ENCODE measurements around the gene RMI2. TPM values are rescaled to one million over a fixed set of nuclear protein-coding genes. Genes with fewer than 3 reads are reported as not detected.

RMI2 gene
- total and polyA plus RNA-seq, 8 donors: 2.3 to 79.9 (median 8.3) TPM

DNA sequence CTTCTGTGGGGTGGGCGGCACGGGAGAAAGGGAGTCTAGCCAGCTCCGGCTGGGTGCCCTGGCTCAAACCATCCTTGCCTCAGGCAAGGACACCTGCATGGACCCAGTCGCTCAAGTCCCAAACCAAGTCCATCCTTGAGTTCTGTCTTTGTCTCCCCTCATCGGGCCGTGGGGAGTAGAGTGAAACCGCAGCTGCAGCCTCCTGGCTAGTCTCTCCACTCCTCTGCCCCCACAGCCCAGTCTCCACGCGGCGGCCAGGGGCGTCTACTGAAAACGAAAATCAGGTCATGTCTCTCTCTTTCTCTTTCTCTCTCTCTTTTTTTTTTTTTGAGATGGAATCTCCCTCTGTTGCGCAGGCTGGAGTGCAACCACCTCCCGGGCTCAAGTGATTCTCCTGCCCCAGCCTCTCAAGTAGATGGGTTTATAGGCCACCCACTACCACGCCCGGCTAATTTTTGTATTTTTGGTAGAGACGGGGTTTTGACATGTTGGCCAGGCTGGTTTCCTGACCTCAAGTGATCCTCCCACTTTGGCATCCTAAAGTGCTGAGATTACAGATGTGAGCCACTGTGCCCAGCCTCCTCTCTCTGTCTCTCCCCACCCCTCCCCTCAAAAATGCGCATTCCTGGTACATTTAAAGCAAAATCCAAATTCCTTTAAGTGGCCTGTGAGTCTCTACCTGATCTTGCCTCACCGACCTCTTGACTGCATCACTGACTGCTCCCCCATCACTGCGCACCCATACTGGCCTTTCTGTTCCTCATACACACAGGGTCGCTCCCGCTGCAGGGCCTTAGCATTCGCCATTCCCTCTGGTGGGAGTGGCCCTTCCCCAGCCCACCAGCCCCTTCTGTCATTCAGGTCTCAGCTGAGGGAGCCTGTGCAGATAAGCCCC, 17.7 kb upstream of the RMI2 start:
- H3K4me3 ChIP-seq: no peak overlapping the region
- no peaks in the 10 kb centered on the region for H3K9me3 ChIP-seq
- H3K4me1 ChIP-seq: peaks cover 11 to 20% (median 18%) of the 10 kb centered on the region in 4 donors
- intact Hi-C loops (cut with DNase I; ENCODE audit: low total_unique reads): no loop called here
- H3K27ac ChIP-seq: peak overlapping the region in 2 of 5 donors; percentile 34 to 61
- 70 to 87% (median 82%) methylated on average over 23 of the region's 23 CpGs for WGBS, 5 donors
- TF ChIP-seq, protein P1, sequence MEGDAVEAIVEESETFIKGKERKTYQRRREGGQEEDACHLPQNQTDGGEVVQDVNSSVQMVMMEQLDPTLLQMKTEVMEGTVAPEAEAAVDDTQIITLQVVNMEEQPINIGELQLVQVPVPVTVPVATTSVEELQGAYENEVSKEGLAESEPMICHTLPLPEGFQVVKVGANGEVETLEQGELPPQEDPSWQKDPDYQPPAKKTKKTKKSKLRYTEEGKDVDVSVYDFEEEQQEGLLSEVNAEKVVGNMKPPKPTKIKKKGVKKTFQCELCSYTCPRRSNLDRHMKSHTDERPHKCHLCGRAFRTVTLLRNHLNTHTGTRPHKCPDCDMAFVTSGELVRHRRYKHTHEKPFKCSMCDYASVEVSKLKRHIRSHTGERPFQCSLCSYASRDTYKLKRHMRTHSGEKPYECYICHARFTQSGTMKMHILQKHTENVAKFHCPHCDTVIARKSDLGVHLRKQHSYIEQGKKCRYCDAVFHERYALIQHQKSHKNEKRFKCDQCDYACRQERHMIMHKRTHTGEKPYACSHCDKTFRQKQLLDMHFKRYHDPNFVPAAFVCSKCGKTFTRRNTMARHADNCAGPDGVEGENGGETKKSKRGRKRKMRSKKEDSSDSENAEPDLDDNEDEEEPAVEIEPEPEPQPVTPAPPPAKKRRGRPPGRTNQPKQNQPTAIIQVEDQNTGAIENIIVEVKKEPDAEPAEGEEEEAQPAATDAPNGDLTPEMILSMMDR (IDR thresholded peaks at IDR 0.05): no peak
- TF ChIP-seq POLR2A (IDR thresholded peaks at IDR 0.05): no peak
- no peak for TF ChIP-seq EP300 (IDR thresholded peaks at IDR 0.05)
- TF ChIP-seq POLR2AphosphoS5 (IDR thresholded peaks at IDR 0.05): no peak
- no peaks in the 10 kb centered on the region for H3K36me3 ChIP-seq
- no peaks in the 10 kb centered on the region for H3K27me3 ChIP-seq
- no peak for DNase-seq

DNA sequence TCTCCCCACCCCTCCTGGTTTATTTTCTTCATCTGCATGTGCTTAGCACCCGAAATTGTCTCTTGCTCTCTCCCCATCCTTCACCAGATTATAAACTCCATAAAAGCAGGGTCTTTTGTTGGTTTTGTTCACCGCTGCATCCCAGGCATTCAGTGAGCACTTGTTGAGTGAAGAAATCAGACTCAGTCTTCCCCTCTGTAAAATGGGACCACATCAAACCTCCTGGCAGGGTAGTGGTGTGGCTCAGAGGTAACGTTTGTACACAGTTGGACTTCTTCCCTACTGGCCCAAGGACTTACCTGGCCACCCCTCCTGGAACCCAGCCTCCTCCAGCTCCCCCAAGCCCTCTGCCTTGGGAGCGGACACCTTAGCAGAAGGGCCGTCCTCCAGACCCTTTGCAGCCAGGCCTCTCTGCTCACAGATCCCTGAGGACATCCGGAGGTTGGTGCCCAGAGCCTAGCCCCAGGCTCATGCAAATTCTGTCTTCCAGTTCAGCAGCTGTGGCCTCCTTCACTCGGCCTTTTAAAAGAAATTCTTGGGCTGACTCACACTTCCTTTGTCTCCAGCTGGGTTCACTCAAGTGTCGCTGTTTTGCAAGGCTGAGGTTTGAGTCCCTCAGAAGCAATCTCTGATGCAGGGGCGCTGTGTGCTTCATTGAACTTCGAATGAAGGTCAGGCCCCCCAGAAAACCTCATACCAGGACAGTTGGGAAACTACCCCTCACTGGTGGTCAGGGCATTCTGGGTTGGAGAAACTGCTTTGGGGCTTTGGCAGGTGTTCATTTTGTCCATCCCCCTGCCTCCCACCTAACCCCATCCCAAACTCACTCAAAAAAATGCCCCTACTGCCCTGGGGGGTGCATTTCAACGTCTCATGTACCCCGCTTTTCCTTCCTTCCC, 16.8 kb upstream of the RMI2 start:
- peak; percentile 62 to 93 for DNase-seq
- intact Hi-C loops (cut with DNase I; ENCODE audit: low total_unique reads): no loop called here
- WGBS, 5 donors: 32 to 41% (median 40%) methylated on average over 12 of the region's 12 CpGs
- H3K9me3 ChIP-seq: no peaks in the 10 kb centered on the region
- TF ChIP-seq, protein P1 (IDR thresholded peaks at IDR 0.05): no peak
- no peak for TF ChIP-seq POLR2A (IDR thresholded peaks at IDR 0.05)
- TF ChIP-seq EP300 (IDR thresholded peaks at IDR 0.05): no peak
- peak in 2 of 3 donors; percentile 68 to 82 for TF ChIP-seq POLR2AphosphoS5 (IDR thresholded peaks at IDR 0.05)
- peak overlapping the region in 3 of 5 donors; percentile 34 to 61 (median 37) for H3K27ac ChIP-seq
- H3K4me3 ChIP-seq: peak overlapping the region in 1 of 4 donors; percentile 6
- H3K27me3 ChIP-seq: no peaks in the 10 kb centered on the region
- no peaks in the 10 kb centered on the region for H3K36me3 ChIP-seq
- H3K4me1 ChIP-seq: peaks cover 11 to 20% (median 18%) of the 10 kb centered on the region in 4 donors

DNA sequence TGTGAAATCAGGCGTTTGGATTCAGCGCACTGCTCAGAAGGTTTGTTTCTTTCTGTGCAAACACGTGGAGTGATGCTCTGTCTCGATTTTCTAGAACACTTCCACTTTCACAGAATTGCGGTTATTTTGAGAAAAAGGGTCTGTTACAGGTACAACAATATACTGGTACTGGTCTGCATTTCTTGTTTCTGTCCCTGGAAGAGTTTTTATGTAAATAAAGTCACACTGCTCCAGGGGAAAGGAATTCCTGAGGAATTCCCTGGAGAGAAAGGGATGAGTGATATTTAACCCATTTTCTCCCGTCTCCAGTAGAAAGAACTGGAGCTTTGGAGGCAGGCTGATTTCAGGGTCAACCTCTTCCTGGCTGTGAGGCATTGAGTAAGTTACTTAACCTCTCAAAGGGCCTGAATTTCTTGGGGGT, 16.2 kb upstream of the RMI2 start:
- H3K27me3 ChIP-seq: no peaks in the 10 kb centered on the region
- H3K27ac ChIP-seq: peak overlapping the region in 3 of 5 donors; percentile 34 to 61 (median 37)
- H3K4me1 ChIP-seq: peaks cover 11 to 20% (median 18%) of the 10 kb centered on the region in 4 donors
- H3K36me3 ChIP-seq: no peaks in the 10 kb centered on the region
- no peak for DNase-seq
- intact Hi-C loops (cut with DNase I; ENCODE audit: low total_unique reads): no loop called here
- 17 to 32% (median 24%) methylated on average over 6 of the region's 6 CpGs for WGBS, 5 donors
- TF ChIP-seq, protein P1 (IDR thresholded peaks at IDR 0.05): no peak
- TF ChIP-seq POLR2A (IDR thresholded peaks at IDR 0.05) (no peak), POLR2AphosphoS5 (IDR thresholded peaks at IDR 0.05) (no peak), EP300 (IDR thresholded peaks at IDR 0.05) (no peak)
- H3K4me3 ChIP-seq: peak overlapping the region in 1 of 4 donors; percentile 6
- no peaks in the 10 kb centered on the region for H3K9me3 ChIP-seq

DNA sequence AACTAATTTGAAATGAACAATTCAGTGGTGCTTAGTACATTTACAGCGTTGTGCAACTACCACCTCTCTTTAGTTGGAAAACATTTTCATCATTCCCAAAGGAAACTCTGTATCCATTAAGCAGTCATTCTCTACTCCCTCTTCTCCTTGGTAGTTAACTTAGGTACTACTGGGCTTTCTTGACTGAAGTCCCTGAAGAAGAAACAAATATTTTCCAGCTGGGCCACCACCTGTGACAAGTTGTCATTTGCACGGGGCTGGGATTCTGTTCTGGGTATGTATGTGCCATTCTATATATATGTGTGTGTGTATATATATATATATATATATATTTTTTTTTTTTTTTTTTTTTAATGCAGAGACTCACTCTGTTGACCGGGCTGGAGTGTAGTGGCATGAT, 15.4 kb upstream of the RMI2 start:
- no peak overlapping the region for H3K4me3 ChIP-seq
- H3K27ac ChIP-seq: no peak overlapping the region
- H3K4me1 ChIP-seq: peaks cover 11 to 20% (median 18%) of the 10 kb centered on the region in 4 donors
- no peak for DNase-seq
- 75 to 83% (median 82%) methylated on average over 3 of the region's 3 CpGs for WGBS, 5 donors
- no peaks in the 10 kb centered on the region for H3K36me3 ChIP-seq
- intact Hi-C loops (cut with DNase I; ENCODE audit: low total_unique reads): no loop called here
- H3K9me3 ChIP-seq: no peaks in the 10 kb centered on the region
- TF ChIP-seq POLR2A (IDR thresholded peaks at IDR 0.05) (no peak), POLR2AphosphoS5 (IDR thresholded peaks at IDR 0.05) (no peak), EP300 (IDR thresholded peaks at IDR 0.05) (no peak)
- TF ChIP-seq, protein P1 (IDR thresholded peaks at IDR 0.05): no peak
- H3K27me3 ChIP-seq: no peaks in the 10 kb centered on the region
